ENCODE data around the gene CLDND2.

Gene CLDND2

DNA sequence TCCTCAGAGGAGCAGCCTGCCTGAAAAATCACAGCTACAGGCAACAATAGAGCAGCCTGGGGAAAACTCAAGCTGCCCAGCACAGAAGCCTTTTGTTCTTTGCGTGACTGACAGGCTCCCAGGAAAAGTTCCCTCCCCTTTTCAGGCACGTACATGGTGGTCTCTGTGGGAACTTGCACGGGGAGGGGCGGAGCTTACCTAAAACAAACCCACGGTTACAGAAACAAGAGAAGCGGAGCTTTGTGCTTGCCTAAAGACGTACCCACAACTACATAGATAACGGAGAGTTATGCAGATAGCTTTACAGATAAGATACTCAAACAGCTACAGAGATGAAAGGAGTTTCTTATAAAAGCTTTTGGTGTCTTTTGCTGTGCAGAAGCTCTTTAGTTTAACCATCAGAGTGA lies 14.1 kb downstream of the CLDND2 start:
- no peak for DNase-seq (ENCODE audit: low read depth)

DNA sequence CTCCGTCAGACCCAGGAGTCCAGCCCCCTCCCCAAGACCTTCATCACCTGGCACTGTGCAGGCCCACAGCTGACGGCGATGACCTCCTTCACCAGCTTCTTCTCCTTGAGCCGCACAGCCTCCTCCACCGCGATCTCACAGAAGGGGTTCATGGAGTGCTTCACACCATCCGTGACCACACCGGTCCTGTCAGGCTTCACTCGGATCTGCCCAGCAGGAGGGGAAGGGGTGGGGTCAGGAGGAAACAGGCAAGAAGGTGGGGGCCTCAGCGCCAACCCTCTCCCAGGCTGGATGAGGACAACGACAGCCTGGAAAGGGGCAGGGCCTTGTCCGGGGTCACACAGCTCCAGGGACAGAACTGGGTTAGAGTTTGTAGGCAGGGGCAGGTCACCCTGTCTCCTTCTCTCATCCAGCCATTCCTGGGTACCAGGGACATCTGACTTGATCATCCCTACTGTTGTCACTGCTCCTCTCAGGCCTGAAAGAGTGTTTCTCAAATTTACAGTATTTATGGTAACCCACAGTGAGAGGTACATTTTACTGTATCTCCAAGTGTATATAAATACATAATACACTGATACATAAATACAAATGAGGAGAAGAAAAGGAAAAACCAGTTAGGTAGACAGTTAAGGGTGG lies 14.6 kb downstream of the CLDND2 start:
- DNase-seq (ENCODE audit: low read depth): no peak

DNA sequence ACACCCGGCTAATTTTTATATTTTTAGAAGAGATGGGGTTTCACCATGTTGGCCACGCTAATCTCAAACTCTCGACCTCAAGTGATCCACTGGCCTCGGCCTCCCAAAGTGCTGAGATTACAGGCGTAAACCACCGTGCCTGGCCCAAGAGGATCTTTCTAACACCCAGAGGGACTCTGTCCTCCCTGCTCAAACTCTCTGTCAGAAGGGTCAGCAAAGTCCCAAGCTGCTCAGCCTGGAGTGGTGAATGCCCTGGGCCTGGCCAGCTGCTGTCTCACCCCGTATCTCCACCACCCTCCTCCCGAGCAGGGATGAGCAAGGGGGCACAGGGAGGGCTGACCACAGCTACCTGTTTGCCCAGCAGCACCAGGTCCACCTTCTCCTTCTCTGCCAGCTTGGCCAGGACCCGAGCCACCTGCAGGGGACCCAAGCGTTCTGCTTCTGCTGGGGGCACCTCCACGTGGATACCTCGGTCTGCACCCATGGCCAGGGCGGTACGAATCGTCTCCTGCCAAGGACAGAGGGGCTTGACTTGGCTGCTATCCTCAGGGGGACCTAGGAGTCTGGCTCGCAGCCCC lies 15.9 kb downstream of the CLDND2 start:
- DNase-seq (ENCODE audit: low read depth): no peak

DNA sequence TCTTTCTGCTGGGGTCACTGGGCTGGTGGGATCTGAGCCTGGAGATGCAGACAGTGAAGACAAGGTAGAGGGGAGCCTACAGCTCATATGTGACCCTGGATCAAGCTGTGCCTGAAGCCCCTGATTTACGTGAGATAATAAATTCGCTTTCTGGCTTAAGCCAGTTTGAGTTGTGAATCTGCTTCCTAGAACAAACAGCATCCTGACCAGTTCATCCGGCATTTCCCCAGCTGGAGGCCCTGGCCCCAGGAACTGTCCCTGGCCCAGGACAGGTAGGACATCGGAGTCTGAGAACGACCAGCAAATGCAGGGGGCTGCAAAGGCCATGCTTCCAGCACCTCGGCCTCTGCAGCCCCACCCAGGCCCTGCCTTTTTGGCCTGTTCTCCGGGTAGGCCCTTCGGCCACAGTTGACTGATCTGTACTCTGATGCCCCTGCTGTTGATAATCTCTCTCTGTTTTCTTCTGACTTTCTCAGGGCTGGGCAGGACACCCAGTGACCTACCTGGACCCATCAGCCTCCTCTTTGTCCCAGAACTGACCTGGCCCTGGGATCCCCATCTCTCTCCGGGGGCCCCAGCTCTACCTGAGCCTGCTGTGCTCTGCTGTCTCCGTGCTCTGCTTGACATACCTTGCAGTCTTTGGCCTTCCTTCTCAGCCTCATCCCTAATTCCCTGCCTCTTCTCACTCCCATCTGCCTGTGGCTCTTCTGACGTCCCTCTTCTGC lies 17.4 kb downstream of the CLDND2 start:
- no peak for DNase-seq (ENCODE audit: low read depth)

DNA sequence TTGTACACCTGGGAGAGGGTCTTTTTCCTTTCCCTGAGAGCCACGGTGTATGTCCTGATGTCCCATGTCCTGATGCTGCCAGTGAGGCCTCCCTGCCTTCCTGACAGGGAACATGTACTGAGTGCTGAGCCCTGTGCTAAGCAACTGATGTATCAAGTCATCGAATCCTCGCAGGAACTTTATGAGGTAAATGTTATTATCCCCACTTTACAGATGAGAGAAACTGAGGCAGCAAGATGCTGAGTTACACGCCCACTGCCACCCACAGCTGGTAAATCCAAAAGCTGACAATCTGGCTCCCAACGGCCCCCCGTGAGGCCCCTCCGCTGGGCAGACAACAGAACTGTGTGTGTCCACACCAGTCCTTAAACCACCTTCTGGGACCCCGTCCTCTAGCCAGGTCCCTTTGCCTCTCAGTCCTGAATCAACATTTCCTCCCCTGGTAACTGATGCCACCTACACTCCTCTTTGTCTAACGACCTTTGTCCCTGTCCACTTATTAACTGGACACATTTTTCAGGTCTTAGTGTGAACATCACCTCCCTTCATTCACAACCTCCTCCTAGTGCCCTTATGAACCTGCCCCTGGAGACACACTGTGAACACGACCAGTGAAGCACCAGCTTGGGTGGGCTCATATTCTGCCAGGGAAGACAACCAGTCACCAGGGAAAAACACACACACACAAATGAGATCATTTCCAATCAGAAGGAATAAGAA lies 21.4 kb downstream of the CLDND2 start:
- no peak for DNase-seq (ENCODE audit: low read depth)

DNA sequence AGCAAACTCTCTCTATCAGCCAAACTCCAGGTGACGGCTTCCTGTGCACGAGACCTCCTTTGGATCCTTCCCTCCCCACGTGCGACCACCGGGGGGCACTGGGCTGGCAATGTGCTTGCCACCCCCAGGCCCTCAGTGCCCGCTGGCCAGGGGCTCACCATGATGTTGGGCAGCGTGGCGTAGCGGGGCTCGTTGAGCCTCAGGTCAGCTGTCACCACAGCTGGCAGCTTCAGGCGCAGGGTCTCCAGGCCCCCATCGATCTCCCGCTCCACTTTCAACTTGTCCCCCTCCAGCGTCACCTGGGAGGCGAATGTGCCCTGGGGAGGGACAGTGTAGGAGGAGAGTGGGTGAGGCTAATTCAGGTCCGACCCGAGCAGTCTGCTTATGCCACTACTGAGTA lies 22.1 kb downstream of the CLDND2 start:
- DNase-seq (ENCODE audit: low read depth): no peak

DNA sequence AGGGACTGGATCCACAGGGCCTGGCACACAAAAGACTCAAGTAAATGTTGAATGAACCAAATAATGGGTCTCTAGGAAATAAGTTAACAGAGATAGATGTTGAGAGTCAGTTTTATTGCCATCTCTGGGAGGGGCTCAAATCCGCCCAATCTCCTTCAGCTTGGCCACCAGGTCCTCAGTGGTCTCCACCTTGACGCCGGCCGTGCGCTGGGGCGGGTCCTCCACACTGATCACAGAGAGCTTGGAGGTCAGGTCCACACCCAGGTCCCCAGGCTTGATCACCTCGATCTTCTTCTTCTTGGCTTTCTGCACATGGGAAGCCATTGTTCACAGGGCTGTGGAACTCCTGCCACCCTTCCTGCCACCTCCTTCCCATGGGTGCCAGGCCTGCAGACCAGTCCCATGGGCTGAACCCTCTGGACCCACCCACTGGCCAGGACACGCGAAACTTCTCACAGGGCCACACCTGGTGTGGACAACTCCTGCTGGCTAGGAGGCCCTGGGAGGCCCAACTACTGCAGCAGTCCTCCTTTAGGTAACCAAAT lies 23.7 kb downstream of the CLDND2 start:
- no peak for DNase-seq (ENCODE audit: low read depth)

DNA sequence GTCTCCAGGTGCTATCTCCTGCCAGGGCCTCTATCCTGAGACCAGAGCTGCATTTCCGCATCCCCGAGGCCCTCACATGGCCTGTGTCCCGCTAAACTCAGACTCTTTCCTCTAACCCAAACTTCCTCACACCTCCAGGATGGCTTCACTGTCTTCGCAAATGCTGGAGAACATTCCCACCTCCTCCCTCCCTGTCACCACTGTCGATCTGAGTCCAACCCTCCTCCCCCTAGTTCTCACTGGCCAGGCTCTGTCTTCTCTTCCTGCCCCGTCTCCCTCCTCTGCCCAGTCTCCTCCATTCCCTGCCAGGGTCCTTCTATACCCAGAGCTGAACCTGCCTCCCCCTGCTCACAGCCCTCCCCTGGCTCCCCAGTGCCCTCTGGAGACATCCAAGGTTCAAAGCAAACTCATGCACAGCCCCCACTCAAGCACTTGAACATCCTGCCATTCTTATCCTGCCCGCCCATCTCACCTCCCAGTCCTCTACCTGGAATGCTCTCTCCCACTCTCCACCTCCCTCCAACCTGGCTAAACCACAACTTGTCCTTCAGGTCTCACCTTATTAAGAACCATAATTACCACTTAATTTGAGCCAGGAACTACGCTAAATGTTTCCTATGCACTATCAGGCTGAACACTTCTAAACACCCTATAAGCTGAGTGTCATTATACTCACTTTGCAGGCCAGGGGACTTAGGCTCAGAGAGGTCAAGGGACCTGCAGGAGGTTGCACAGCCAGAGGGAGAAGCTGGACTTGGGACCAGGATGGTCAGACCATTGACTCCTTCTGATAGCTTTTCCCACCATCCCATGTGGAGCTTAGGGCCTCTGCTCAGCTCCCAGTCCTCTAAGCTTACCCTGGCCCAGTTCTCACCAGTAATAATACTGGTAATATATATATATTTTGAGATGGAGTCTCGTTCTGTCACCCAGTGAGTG lies 25.9 kb downstream of the CLDND2 start:
- no peak for DNase-seq (ENCODE audit: low read depth)

DNA sequence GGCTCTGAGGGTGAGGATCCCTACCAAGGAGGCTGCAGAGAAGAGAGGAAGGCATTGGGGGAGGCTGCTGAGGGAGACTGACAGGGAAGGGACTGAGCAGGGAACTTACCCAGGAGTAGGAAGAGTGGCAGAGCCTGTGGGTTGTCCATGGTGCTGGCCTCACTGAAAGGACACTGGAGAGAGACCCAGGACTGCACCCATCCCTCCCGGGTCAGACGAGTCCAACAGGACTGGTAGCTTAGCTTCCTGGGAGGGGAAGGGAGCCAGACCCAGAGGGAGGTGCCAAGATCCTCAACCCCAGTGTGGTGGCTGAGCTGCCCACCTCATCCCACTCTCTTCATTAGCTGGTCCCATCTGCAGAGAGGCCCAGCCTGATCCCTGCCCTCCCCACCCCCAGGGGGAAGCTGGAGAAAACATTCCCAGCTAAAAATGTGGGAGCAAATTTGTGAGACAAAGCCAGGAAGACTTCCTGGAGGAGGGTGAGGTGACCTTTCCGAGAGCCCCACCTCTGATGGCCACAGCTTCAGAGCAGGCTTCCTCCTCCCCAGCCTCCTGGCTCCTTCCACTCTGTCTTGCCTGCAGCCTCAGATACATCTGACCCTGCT lies 26.7 kb downstream of the CLDND2 start, which contains the start of gene VSIG10L:
TSS of gene VSIG10L (minus strand) at position 164 of the 605 bp plus-strand sequence. CDS start at position 149, 15 bp downstream.
- peak; percentile 7 for DNase-seq (ENCODE audit: low read depth)

DNA sequence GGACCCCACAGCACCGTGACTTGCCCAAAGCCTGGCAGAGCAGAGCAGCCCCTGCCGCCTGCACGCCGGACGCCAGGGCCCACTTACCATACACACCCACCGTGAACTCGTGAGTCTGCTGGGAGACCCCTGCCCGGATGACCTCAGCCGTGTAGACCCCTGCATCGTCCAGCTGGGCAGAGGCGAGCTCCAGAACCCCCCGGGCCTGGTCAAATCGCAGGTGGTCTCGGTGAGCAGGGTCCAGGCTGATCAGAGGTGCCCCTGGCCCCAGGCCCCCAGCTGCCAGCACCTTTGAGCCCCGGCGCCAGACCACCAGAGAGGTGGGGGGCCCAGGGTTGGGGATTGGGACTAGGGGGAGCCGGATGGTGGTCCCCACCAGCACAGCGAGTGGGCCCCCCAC lies 27.7 kb downstream of the CLDND2 start:
- no peak for DNase-seq (ENCODE audit: low read depth)

DNA sequence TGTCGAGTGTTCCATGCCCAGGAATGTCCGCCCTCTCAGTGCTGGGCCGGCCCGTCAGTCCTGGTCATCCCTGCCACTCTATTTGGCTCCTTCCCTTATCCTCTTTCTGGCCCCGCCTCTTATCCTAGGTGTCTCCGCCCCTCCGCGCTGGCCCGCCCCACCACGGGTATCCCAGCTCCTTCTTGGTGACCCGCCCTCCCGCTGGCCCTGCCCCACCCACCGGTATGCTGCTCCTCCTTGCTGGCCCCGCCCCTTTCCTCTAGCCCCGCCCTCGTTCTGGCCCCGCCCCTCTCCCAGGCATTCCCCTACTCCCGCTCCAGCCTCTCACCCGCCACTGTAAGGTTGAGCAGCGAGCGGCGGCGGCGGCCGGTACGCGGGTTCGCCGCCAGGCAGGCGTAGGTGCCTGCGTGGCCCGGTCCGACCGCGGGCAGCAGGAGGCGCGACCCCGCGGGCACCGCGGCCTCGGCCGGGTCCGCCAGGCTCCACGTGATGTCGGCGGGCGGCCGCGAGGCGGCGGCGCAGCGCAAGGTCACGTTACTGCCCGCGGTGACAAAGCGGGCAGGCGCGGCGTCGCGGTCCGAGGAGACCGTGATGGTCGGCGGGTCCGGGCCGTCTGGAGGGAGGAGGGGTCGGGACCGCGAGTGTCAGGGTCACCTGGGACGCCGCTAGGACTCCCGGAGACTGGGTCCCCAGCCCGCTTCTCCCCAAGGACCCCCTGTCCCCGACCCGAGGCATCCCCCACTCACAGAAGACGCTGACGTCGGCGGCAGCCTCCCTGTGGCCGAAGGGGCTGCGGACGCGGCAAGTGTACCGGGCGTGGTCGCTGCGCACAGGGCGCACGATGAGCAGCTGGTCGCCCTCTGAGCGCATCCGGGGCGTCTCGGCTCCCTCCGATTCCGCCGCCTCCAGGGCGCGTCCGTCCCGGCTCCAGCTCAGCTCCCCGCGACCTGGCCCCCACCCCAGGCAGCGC lies 28.8 kb downstream of the CLDND2 start:
- DNase-seq (ENCODE audit: low read depth): peak; percentile 98

DNA sequence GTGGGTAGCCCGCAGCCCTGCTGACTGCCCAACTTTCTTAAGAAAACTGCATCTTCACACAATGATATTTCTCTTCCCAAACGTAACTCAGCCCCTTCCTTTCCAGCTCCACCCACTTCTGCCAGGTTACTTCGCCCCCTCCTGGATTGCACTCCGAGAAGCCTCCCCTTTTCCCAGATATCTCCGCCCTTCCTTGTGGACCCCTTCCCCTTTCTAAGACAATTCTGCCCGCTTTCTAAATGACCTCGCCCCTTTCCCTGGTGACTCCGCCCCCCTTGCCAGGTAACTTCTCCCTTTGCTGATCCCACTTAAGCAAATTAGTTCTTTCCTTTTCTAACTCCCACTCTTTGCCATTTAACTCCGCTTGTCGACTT lies 29.5 kb downstream of the CLDND2 start:
- no peak for DNase-seq (ENCODE audit: low read depth)

DNA sequence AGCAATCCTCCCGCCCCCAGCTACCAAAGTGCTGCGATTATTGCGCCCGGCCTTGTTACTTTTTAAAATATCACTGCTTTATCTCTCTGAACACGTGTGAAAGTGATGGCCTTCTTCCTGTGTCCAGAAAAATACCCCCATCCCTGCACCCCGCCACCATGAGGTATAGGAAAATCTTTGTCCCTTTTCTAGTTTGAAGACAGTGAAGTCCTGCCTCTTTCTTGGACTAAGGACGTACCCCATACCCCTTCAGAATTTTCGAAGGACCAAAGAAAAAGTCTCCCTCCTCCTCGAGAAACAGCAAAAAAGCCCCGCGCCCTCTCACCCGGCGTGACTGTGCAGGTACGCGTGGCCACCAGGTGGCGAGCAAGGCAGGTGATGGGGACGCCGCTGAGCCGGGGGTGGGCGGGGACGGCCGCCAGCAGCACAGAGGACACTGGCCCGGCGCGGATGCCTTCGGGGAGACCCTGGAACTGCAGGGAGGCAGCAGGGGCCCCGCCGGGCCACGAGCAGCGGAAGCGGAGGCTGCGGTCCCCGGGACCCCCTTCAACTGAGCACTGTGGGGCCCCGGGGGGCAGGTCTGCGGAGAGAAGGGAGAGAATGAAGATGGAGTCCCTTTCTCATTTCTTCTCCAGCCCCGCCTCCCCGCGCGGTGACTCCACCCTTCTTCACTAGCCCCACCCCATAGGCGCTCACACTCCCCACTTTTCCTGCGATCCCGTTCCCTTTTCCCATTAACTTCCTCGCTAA lies 30.1 kb downstream of the CLDND2 start:
- peak; percentile 80 for DNase-seq (ENCODE audit: low read depth)

DNA sequence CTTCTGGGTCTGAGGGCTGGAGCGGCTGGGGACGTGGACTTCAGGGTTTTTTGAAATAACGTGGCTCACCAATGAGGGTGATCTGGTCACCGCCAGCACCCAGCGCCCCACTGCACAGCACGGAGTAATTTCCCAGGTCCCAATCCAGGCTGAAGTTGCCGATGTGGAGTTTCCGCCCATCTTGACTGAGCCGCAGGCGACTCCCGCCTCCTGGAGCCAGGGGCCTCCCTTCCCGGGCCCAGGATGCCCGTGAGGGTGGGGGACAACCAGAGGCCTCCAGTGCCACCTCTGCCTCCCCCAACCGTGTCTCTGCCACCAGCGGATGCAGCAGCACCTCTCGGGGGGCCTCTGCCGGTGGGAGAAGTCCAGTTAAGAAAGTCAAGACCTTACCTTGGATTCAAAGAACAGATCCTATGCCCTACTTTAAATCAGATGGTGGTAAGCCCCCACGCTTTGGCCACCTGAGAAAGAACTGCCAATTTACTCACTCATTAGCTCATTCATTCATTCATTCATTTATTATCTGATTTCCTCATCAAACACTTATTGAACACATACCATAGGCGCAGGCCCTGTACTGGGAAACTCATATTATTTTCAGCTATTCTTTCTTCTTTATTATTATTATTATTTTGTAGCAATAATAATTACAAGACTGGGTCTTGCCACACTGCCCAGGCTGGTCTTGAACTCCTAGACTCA lies 30.8 kb downstream of the CLDND2 start:
- no peak for DNase-seq (ENCODE audit: low read depth)

DNA sequence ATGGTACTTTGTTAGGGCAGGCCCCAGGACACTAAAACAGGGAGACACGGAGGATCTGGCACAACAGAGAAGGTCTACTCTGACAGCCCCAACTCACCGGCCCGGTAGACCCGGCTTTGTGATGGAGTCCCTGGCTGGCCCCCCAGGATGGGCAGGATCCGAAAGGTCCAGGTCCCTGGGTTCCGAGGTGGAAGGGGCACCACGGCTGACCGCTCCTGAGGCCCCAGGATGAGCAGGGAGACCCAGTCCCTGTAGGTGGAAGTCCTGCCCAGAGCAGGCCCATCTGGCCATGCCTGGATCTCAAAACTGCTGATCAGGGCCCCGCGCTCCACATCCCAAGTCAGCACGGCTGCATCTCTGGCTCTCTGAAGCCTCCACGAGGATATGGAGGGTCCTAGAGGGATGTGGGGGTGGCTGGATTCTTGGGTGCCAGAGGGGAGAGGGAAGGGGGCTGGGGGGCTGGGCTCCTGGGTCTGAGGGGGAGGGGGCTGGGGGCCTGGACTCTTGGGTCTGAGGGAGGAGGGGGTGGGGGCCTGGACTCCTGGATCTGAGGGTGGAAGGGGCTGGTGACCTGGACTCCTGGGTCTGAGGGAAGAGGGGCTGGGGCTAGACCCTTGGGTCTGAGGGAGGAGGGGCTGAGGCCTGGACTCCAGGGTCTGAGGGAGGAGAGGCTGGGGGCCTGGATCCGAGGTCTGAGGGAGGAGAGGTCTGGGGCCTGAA lies 31.5 kb downstream of the CLDND2 start:
- no peak for DNase-seq (ENCODE audit: low read depth)

DNA sequence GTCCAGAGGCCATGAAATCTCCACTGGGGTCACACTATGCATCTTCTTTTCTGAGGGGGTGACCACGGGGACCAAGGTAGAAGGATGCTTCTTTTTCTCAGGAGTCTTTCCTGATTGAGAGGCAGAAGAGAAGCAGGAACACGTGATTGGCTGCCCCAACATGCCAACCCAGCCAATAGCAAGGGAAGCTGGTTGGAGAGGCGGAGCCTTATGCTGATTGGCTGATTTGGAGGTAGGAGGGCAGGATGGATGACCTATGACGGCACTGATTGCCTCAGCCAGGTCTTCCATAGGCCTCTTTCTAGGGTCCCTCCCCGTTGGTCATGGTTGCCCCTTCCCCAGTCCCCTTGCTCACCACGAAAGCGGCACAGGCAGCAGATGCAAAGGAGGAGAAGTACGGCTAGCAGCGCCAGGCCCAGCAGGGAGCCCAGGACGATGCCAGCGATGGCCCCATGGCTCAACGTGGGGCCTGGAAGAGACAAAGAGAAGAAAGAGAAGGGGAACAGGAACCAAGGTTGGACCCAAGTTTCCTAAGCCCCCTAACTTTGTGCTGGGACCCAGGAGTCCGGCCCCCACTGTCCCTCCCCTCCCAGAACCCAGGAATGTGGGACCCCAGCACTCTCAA lies 34.9 kb downstream of the CLDND2 start:
- DNase-seq (ENCODE audit: low read depth): peak; percentile 4

DNA sequence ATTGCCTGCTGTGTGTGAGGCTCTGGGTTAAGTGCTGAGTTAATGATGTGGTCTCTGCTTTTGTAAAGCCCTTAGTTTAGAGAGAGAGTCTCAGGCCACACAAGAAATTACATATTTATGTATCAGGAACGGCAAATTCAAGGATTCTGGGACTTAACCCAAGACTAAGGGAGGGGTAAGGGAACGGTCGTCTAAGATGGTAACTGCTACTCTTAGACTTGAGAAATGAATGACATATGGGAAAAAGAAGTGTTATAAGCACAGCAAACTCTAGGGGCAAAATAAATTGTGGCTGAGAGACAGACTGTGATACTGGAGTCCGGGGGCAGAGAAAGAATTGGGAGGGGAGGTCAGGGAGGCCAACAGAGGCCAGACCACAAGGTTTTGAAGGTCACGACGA lies 37.1 kb downstream of the CLDND2 start:
- DNase-seq (ENCODE audit: low read depth): no peak

All from EH (cell line).